Kidney epithelial cell (primary cell): Measurements from ENCODE around the gene FAM3D. TPM values are rescaled to one million over a fixed set of nuclear protein-coding genes. Genes with fewer than 3 reads are reported as not detected.
"Not testable (repeated sequence)": the region's sequence is repeated elsewhere in the genome, so short reads cannot be mapped to it uniquely, and the experiment has no call there.

Experiments
- DNase-seq: peaks from one replicate; pipeline ENCODE4 v3.0.0-alpha.2; 2010; ENCODE audit warnings: low read depth
- H3K27me3 ChIP-seq: 2 replicates; pipeline ENCODE4 v1.6.0; 2011; ENCODE audit warnings: low read length; ENCODE audit not compliant: control insufficient read depth, insufficient read depth
- H3K36me3 ChIP-seq: 2 replicates; pipeline ENCODE4 v1.5.1; 2011; ENCODE audit warnings: low read length; ENCODE audit not compliant: control insufficient read depth, insufficient read depth
- H3K4me3 ChIP-seq: 2 replicates; pipeline ENCODE4 v1.5.1; 2011; ENCODE audit warnings: low read depth, mild to moderate bottlenecking, control low read depth, low read length
- total RNA-seq: library from RNA; depleted of rRNA; stranded (reverse); fragments of >200 nt; gene quantifications from 2 replicates; pipeline ENCODE4 v1.2.3, GENCODE V29; 2015
- TF ChIP-seq, protein P1 (sequence below): IDR thresholded peaks from 2 replicates; pipeline ENCODE4 v1.5.1; 2011; ENCODE audit warnings: mild to moderate bottlenecking, moderate library complexity, low read length, control low read depth, inconsistent platforms; ENCODE audit not compliant: insufficient read depth, poor library complexity, severe bottlenecking

The FAM3D gene
- total RNA-seq, 1 donor from 2014 or later, result not detected

DNA sequence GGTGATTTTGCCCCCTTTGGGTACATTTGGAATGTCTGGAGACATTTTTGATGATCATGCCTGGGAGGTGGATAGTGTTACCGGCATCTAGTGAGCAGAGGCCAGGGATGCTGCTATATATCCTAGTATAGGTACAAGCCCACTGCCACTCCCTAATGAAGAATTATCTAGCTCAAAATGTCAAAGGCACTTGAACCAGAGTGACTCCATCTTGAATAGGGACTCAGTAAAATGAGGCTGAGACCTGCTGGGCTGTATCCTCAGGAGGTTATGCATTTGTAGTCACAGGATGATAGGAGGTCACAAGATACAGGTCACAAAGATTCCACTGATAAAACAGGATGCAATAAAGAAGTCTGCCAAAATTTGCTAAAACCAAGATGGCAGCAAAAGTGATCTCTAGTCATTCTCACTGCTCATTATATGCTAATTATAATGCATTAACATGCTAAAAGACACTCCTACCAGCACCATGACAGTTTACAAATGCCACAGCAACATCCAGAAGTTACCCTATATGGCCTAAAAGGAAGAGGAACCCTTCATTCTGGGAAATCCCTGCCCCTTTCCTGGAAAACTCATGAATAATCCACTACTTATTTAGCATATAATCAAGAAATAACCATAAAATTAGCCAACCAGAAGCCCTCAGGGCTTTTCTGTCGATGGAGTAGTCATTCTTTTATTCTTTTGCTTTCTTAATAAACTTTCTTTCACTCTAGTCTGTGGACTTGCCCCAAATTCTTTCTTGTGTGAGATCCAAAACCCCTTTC lies 40.0 kb upstream of the FAM3D start:
- no peaks in the 10 kb centered on the region for H3K36me3 ChIP-seq
- TF ChIP-seq, protein P1, sequence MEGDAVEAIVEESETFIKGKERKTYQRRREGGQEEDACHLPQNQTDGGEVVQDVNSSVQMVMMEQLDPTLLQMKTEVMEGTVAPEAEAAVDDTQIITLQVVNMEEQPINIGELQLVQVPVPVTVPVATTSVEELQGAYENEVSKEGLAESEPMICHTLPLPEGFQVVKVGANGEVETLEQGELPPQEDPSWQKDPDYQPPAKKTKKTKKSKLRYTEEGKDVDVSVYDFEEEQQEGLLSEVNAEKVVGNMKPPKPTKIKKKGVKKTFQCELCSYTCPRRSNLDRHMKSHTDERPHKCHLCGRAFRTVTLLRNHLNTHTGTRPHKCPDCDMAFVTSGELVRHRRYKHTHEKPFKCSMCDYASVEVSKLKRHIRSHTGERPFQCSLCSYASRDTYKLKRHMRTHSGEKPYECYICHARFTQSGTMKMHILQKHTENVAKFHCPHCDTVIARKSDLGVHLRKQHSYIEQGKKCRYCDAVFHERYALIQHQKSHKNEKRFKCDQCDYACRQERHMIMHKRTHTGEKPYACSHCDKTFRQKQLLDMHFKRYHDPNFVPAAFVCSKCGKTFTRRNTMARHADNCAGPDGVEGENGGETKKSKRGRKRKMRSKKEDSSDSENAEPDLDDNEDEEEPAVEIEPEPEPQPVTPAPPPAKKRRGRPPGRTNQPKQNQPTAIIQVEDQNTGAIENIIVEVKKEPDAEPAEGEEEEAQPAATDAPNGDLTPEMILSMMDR, result no peak
- no peaks in the 10 kb centered on the region for H3K27me3 ChIP-seq
- DNase-seq, result no peak
- no peak overlapping the region for H3K4me3 ChIP-seq

DNA sequence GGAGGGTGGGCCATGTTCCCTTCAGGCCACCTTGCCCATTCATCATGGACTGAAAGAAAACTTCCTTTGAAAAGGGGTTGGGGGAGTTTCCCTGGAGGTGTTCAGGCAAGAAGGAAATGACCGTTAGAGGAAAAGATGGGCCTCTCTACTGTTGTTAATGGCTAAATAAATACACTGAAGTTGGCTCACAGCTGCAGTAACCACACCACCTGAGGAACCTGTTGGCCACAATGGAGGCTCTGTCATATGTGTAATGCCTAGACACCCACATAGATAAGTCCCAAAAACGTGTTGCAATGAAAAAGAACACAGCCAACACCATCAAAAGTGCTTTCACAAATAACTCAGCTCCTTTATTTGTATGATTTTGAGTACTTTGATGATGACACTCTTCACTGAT lies 38.2 kb upstream of the FAM3D start:
- DNase-seq, result no peak
- Histone ChIP-seq H3K27me3 (no peaks in the 10 kb centered on the region), H3K36me3 (no peaks in the 10 kb centered on the region), H3K4me3 (no peak overlapping the region)
- TF ChIP-seq, protein P1, result no peak

DNA sequence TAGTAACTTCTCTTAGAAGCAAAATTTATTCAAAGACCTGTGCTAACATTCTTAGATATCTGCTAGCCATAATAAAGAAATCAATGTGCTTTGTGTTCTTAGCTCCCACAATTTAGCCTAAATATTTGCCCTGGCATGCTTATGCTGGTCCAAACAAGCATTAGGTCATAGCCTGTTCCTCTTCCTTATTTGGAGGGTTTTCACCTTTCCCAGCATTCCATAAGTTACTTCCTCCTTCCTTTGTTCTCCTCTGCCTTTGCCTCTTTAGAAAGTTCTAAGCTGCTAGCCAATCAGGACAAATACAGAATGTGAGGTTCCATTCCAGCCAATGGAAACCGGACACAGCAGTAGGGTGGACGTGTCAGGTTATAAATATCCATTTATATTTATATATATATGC lies 37.7 kb upstream of the FAM3D start:
- H3K4me3 ChIP-seq, H3K36me3 ChIP-seq, DNase-seq, H3K27me3 ChIP-seq: not testable (repeated sequence)

DNA sequence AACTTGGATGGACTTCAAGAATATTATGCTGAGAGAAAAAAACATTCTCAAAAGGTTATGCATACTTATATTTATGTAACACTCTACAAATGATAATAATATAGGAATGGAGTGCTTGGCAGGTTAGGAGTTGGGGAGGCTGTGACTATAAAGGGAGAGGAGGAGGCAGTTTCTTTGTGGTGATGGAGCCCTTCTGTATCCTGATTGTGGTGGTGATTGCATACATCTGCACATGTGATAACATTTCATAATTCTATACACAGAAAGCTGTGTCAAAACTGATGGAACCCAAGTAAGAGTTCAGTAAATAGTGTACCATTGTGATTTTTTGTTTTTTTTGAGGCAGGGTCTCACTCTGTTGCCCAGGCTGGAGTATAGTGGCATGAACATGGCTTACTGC lies 31.7 kb upstream of the FAM3D start:
- Histone ChIP-seq H3K36me3 (no peaks in the 10 kb centered on the region), H3K4me3 (no peak overlapping the region), H3K27me3 (no peaks in the 10 kb centered on the region)
- no peak for DNase-seq
- TF ChIP-seq, protein P1, result no peak

DNA sequence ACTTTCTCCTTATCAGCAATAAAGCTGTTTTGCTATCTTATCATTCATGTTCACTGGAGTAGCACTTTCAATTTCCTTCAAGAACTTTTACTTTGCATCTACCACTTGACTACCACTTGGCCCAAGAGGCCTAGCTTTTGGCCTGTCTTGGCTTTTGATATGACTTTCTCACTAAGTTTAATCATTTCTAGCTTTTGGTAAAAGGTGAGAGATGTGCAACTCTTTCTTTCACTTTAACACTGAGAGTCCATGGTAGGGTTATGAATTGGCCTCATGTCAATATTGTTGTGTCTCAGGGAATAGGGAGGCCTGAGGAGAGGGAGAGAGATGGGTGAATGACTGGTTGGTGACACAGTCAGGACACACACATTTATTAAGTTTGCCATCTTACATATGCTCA lies 31.0 kb upstream of the FAM3D start:
- TF ChIP-seq, protein P1, result no peak
- Histone ChIP-seq H3K36me3 (no peaks in the 10 kb centered on the region), H3K27me3 (no peaks in the 10 kb centered on the region), H3K4me3 (no peak overlapping the region)
- DNase-seq, result no peak

DNA sequence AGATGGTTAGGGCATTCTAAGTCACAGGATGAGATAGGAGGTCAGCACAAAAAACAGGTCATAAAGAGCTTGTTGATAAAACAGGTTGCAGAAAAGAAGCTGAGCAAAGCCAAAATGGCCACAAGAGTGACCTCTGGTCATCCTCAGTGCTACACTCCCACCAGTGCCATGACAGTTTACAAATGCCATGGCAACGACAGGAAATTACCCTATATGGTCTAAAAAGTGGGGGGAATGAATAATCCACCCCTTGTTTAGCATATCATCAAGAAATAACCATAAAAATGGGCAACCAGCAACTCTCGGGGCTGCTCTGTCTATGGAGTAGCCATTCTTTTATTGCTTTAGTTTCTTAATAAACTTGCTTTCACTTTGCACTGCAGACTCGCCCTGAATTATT lies 30.2 kb upstream of the FAM3D start:
- H3K36me3 ChIP-seq, DNase-seq, H3K4me3 ChIP-seq, H3K27me3 ChIP-seq: not testable (repeated sequence)

DNA sequence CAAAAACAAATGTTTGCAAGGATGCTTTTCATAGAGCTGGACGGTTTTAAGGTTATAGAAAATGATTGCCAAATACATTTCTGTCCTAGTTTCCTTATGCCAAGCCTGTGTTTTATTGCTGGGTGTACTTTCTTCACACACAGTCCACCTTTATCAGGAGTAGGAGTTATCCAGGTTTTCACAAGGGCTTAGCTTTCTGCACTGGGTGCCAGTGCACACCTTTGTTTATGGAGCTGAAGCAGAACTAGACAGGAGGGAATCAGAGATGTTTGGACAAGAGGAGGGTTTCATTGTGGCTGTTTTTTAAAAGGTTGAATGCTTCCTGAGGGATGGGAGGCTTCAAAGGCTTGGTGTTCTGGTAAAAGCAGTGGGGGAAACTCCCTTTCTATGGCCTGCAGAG lies 29.5 kb upstream of the FAM3D start:
- Histone ChIP-seq H3K36me3 (no peaks in the 10 kb centered on the region), H3K4me3 (no peak overlapping the region), H3K27me3 (no peaks in the 10 kb centered on the region)
- no peak for DNase-seq
- TF ChIP-seq, protein P1, result no peak

DNA sequence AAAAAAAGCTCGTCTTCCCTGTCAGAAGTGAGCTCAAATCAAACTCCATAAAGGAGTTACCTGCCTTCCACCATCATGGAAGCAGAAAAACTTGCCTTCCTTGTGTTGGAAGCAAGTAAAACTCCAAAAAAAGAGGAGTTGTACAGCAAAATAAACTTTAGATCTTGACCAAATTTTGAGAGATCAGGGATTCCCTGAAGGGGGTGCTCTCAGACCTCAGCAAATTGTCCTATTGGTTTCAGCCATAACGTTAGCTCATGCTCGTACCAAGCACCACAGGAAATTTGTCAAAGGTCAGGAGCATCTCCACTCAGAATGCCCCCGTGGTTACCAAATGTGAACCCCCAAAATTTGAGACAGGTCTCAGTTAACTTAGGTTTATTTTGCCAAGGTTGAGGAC lies 28.7 kb upstream of the FAM3D start:
- DNase-seq, H3K4me3 ChIP-seq, H3K36me3 ChIP-seq, H3K27me3 ChIP-seq: not testable (repeated sequence)
